GM19438 (cell line): ENCODE measurements around the gene POLA1.

Source experiments
- ATAC-seq: cut with Tn5 transposase; IDR thresholded peaks from one replicate; pipeline ENCODE4 v1.9.1; 2021; ENCODE audit warnings: low read depth; ENCODE audit not compliant: unreplicated experiment

POLA1 gene

GRCh38 chrX:24682739-24683432 lies 10.8 kb upstream of the POLA1 start:
- ATAC-seq, result no peak

GRCh38 chrX:24684048-24684447 lies 9.7 kb upstream of the POLA1 start:
- no peak for ATAC-seq

- no peak for ATAC-seq
These were observed 1.4 kb upstream of the POLA1 start for GRCh38 chrX:24692305-24692704.

- no peak for ATAC-seq
These were observed 1.1 kb downstream of the POLA1 start for GRCh38 chrX:24694825-24695224.

- no peak for ATAC-seq
These were observed 2.6 kb downstream of the POLA1 start for GRCh38 chrX:24696294-24696693.

- peak; percentile 99 for ATAC-seq
These were observed 8.9 kb downstream of the POLA1 start for GRCh38 chrX:24702362-24703184.

- ATAC-seq, result no peak
These were observed 9.4 kb downstream of the POLA1 start for GRCh38 chrX:24703185-24703494.

- no peak for ATAC-seq
These were observed 25.1 kb downstream of the POLA1 start for GRCh38 chrX:24718771-24719170.

GRCh38 chrX:24720036-24720435 lies 26.3 kb downstream of the POLA1 start:
- ATAC-seq, result no peak

- no peak for ATAC-seq
These were observed 34.8 kb downstream of the POLA1 start for GRCh38 chrX:24728530-24728929.

GRCh38 chrX:24732766-24733500 lies 39.2 kb downstream of the POLA1 start:
- ATAC-seq, result no peak

- ATAC-seq, result no peak
These were observed 47.6 kb downstream of the POLA1 start for GRCh38 chrX:24741330-24741729.

GRCh38 chrX:24748196-24748595 lies 54.5 kb downstream of the POLA1 start:
- ATAC-seq, result no peak

GRCh38 chrX:24759786-24760185 lies 66.1 kb downstream of the POLA1 start:
- ATAC-seq, result no peak

GRCh38 chrX:24760363-24761000 lies 66.8 kb downstream of the POLA1 start:
- no peak for ATAC-seq

GRCh38 chrX:24761306-24761705 lies 67.6 kb downstream of the POLA1 start:
- no peak for ATAC-seq

GRCh38 chrX:24763989-24764388 lies 70.3 kb downstream of the POLA1 start:
- ATAC-seq, result no peak

- ATAC-seq, result no peak
These were observed 73.8 kb downstream of the POLA1 start for GRCh38 chrX:24767557-24767956.

- no peak for ATAC-seq
These were observed 74.8 kb downstream of the POLA1 start for GRCh38 chrX:24768556-24768955.

GRCh38 chrX:24774650-24775049 lies 80.9 kb downstream of the POLA1 start:
- no peak for ATAC-seq

GRCh38 chrX:24775891-24776290 lies 82.2 kb downstream of the POLA1 start:
- no peak for ATAC-seq
